PC-3 (cell line): ENCODE measurements around the gene JMJD4. TPM values are rescaled to one million over a fixed set of nuclear protein-coding genes. Genes with fewer than 3 reads are reported as not detected.

Experiments
- ATAC-seq: fragments of 200-7000 bp; cut with Tn5 transposase; 2 replicates; pipeline ENCODE4 v1.9.1; 2020; ENCODE audit warnings: mild to moderate bottlenecking, moderate library complexity
- BruUV-seq: library from RNA; stranded (reverse); fragments of 400-500 nt; replicated peaks from 2 replicates; lab custom pipeline; 2021; lab: Mats Ljungman, UMichigan
- CTCF ChIA-PET: fragments of 300-600 bp; sonication (Branson Sonifier 250); formaldehyde crosslinking; loops from one replicate; lab custom pipeline; 2022; ENCODE audit warnings: antibody characterized with exemption; lab: Charles Lee
- POLR2A ChIA-PET: fragments of 300-600 bp; sonication (Branson Sonifier 250); formaldehyde crosslinking; loops from one replicate; lab custom pipeline; 2022; ENCODE audit warnings: antibody characterized with exemption; ENCODE audit not compliant: unreplicated experiment; lab: Charles Lee
- DNase-seq: peaks from one replicate; pipeline ENCODE4 v3.0.0-alpha.2; 2015
- H2AFZ ChIP-seq: fragments of 300-600 bp; sonication (generic); 2 replicates; pipeline ENCODE4 v1.6.0; 2016; ENCODE audit warnings: antibody characterized with exemption, low read length
- H3F3A ChIP-seq: fragments of 300-600 bp; sonication (generic); one replicate; pipeline ENCODE4 v1.6.0; 2017; ENCODE audit warnings: antibody characterized with exemption, low read length, control low read depth, mild to moderate bottlenecking; ENCODE audit not compliant: unreplicated experiment
- H3K27ac ChIP-seq: fragments of 300-600 bp; sonication (generic); 2 replicates; pipeline ENCODE4 v1.5.1; 2016; ENCODE audit warnings: mild to moderate bottlenecking, low read length
- H3K27me3 ChIP-seq: fragments of 300-600 bp; sonication (generic); 2 replicates; pipeline ENCODE4 v1.6.1; 2016; ENCODE audit warnings: low read length, mixed read lengths
- H3K36me3 ChIP-seq: fragments of 300-600 bp; sonication (generic); 2 replicates; pipeline ENCODE4 v1.6.1; 2016; ENCODE audit warnings: low read depth, mixed run types, low read length, mixed read lengths
- H3K4me1 ChIP-seq: fragments of 300-600 bp; sonication (generic); 2 replicates; pipeline ENCODE4 v1.5.1; 2016; ENCODE audit warnings: low read length; ENCODE audit not compliant: insufficient read depth
- H3K4me2 ChIP-seq: fragments of 300-600 bp; sonication (generic); 2 replicates; pipeline ENCODE4 v1.6.0; 2016; ENCODE audit warnings: low read length
- H3K4me3 ChIP-seq: fragments of 300-600 bp; sonication (generic); 2 replicates; pipeline ENCODE4 v1.5.1; 2016; ENCODE audit warnings: mild to moderate bottlenecking, low read length, mixed read lengths
- H3K79me2 ChIP-seq: fragments of 300-600 bp; sonication (generic); 2 replicates; pipeline ENCODE4 v1.6.1; 2017; ENCODE audit warnings: low read length, mixed read lengths
- H3K9ac ChIP-seq: fragments of 300-600 bp; sonication (generic); 2 replicates; pipeline ENCODE4 v1.6.0; 2016; ENCODE audit warnings: mild to moderate bottlenecking, low read length
- H3K9me2 ChIP-seq: fragments of 300-600 bp; sonication (generic); replicated peaks from 2 replicates; pipeline ENCODE4 v1.6.1; 2016; ENCODE audit warnings: mixed run types, low read length, mixed read lengths
- H3K9me3 ChIP-seq: fragments of 300-600 bp; sonication (generic); 2 replicates; pipeline ENCODE4 v1.6.1; 2016; ENCODE audit warnings: low read length, mixed read lengths
- H4K20me1 ChIP-seq: fragments of 300-600 bp; sonication (generic); 2 replicates; pipeline ENCODE4 v1.6.1; 2016; ENCODE audit warnings: low read length, mixed read lengths
- CTCF ChIP-seq: fragments of 300-600 bp; sonication (generic); conservative IDR thresholded peaks from 2 replicates; pipeline ENCODE4 v1.5.1; 2017; ENCODE audit warnings: antibody characterized with exemption, low read depth, mild to moderate bottlenecking, low read length
- EZH2 ChIP-seq: fragments of 300-600 bp; sonication (generic); IDR thresholded peaks from one replicate; pipeline ENCODE4 v1.6.1; 2017; ENCODE audit warnings: antibody characterized with exemption, mild to moderate bottlenecking, low read length; ENCODE audit not compliant: unreplicated experiment
- EZH2phosphoT487 ChIP-seq: fragments of 300-600 bp; sonication (generic); IDR thresholded peaks from 2 replicates; pipeline ENCODE4 v1.6.1; 2018; ENCODE audit warnings: mild to moderate bottlenecking, antibody characterized with exemption, low read length, borderline replicate concordance
- intact Hi-C: fragments of 100-400 bp; cut with micrococcal nuclease; formaldehyde crosslinking; loops from 2 replicates; pipeline ENCODE4 v1.9.0; 2023
- total RNA-seq: library from RNA; depleted of rRNA; stranded (reverse); fragments of >200 nt; gene quantifications from 2 replicates; pipeline ENCODE4 v1.2.3, GENCODE V29; 2014

The JMJD4 gene
- total RNA-seq, 1 experiment from 2014 or later: 80.5 TPM

- Histone ChIP-seq H3K9ac (no peak overlapping the region), H3K9me2 (no peaks in the 10 kb centered on the region), H3K9me3 (no peaks in the 10 kb centered on the region), H3K4me1 (peaks cover 7% of the 10 kb centered on the region; the same call in 1 of the 2 replicates), H3K4me2 (no peak overlapping the region), H3F3A (no peaks in the 10 kb centered on the region), H4K20me1 (no peaks in the 10 kb centered on the region), H3K4me3 (no peak overlapping the region), H3K36me3 (peaks cover 27% of the 10 kb centered on the region), H3K27me3 (no peaks in the 10 kb centered on the region), H3K27ac (no peak overlapping the region), H3K79me2 (no peaks in the 10 kb centered on the region), H2AFZ (no peak overlapping the region)
- ATAC-seq (peak; percentile 16), DNase-seq (no peak)
- TF ChIP-seq EZH2: no peak
- no peak for TF ChIP-seq EZH2phosphoT487
- TF ChIP-seq CTCF: no peak
- no TSS peak for BruUV-seq
- POLR2A ChIA-PET: interaction anchor here (0.6 kb wide), 1 partner anchor 752 kb away, joined by 3 read pairs; no protein-coding TSS in a partner anchor
- CTCF ChIA-PET: no interaction called here
- intact Hi-C loops: no loop called here
These were observed 40.7 kb upstream of the JMJD4 start for GRCh38 chr1:227775841-227776240.

GRCh38 chr1:227774821-227775661, 39.9 kb upstream of the JMJD4 start:
- ATAC-seq: no peak
- BruUV-seq: no TSS peak

More at GRCh38 chr1:227774821-227775661, 39.9 kb upstream of the JMJD4 start:
- no peak overlapping the region for H3K4me2 ChIP-seq
- H4K20me1 ChIP-seq: no peaks in the 10 kb centered on the region
- H3F3A ChIP-seq: no peaks in the 10 kb centered on the region
- H3K9me2 ChIP-seq: no peaks in the 10 kb centered on the region
- peaks cover 30% of the 10 kb centered on the region for H3K36me3 ChIP-seq
- POLR2A ChIA-PET: no interaction called here
- H3K27me3 ChIP-seq: no peaks in the 10 kb centered on the region
- no peak overlapping the region for H3K9ac ChIP-seq
- no peaks in the 10 kb centered on the region for H3K9me3 ChIP-seq
- H2AFZ ChIP-seq: no peak overlapping the region
- H3K4me3 ChIP-seq: no peak overlapping the region
- H3K79me2 ChIP-seq: no peaks in the 10 kb centered on the region
- no peak for DNase-seq
- CTCF ChIA-PET: no interaction called here
- peaks cover 7% of the 10 kb centered on the region; the same call in 1 of the 2 replicates for H3K4me1 ChIP-seq
- H3K27ac ChIP-seq: no peak overlapping the region
- intact Hi-C loops: no loop called here
- TF ChIP-seq EZH2: no peak
- TF ChIP-seq CTCF: no peak
- TF ChIP-seq EZH2phosphoT487: no peak
